IPS-15b (cell line): ENCODE data around the gene PGS1.

Experiments used
- H3K27me3 ChIP-seq: one replicate; pipeline ENCODE4 v1.6.1; 2013; ENCODE audit warnings: low read length; ENCODE audit not compliant: control insufficient read depth, insufficient read depth
- H3K36me3 ChIP-seq: one replicate; pipeline ENCODE4 v1.6.1; 2013; ENCODE audit warnings: low read length; ENCODE audit not compliant: control insufficient read depth, insufficient read depth
- H3K4me1 ChIP-seq: one replicate; pipeline ENCODE4 v1.6.1; 2013; ENCODE audit warnings: mild to moderate bottlenecking, low read length; ENCODE audit not compliant: control insufficient read depth, insufficient read depth
- H3K4me3 ChIP-seq: one replicate; pipeline ENCODE4 v1.5.1; 2013; ENCODE audit warnings: low read depth, low read length
- H3K9ac ChIP-seq: one replicate; pipeline ENCODE4 v1.6.1; 2013; ENCODE audit warnings: low read depth, mild to moderate bottlenecking, low read length
- H3K9me3 ChIP-seq: one replicate; pipeline ENCODE4 v1.6.1; 2013; ENCODE audit warnings: mild to moderate bottlenecking, low read length; ENCODE audit not compliant: control insufficient read depth, insufficient read depth

Gene PGS1

DNA sequence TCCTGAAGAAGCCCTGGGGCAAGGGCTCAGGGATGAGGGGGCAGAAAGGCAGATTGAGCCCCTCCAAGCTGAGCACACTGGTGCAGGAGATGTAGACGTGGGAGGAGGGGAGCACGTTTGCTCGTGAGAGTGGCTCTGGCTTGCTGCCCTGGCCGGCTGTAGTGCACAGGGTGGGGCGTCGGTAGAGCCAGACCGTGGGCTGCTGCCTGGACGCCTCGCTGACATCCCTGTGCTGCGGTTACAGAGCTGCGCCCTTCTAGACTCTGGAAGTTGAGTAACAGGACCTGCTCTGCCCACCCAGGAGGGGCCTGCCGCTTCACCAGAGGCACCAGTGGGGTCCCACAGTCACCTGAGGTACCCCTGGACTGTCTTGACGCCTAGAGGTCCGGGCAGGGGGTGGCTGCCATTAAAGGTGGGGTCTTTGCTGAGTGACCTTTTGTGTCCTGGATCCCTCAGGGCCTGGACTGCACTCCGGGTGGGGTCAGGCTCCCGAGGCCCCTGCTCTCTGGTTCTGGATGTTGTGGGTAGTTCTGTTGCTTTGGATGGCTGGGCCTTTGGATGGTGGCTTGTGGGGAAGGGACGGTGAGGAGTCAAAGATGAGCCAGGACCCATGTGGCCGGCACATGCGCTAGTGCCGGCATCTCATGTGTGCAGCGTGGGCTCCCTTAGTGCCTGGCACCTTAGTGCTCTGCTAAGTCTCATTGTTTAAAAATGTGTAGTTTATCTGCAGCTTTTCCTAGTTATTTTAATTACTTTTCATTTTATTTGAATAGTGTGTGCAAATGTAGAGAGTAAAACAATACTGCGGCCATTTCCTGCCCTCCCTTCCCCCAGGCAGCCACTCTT is 41.7 kb downstream of the PGS1 start:
- Histone ChIP-seq H3K9me3 (no peaks in the 10 kb centered on the region), H3K4me3 (no peak overlapping the region), H3K9ac (no peak overlapping the region), H3K27me3 (no peaks in the 10 kb centered on the region), H3K36me3 (peaks cover 55% of the 10 kb centered on the region), H3K4me1 (no peaks in the 10 kb centered on the region)

DNA sequence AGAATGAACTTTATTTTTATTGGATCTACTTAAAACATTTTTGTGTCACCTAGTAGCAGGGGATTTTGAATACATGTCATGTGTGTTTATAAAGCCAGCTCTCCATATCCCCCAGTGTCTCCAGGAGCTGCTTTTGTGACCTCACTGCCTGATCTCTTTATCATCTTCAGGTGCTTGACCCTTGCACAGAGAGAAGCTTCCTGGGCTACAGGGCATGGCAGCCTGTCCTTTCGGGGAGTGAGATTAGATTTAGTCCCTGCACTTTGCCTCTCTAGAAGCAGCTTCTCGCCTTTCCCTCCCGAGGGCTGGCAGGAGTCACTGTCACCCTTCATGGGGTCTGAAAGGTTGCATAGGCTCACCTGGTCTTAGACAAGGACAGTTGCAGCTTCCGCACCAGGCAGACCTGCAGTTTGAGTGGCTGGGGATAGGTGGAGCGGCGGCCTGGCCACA is 42.7 kb downstream of the PGS1 start:
- H3K9ac ChIP-seq: no peak overlapping the region
- H3K4me1 ChIP-seq: no peaks in the 10 kb centered on the region
- H3K27me3 ChIP-seq: no peaks in the 10 kb centered on the region
- H3K4me3 ChIP-seq: no peak overlapping the region
- no peaks in the 10 kb centered on the region for H3K9me3 ChIP-seq
- peaks cover 55% of the 10 kb centered on the region for H3K36me3 ChIP-seq

DNA sequence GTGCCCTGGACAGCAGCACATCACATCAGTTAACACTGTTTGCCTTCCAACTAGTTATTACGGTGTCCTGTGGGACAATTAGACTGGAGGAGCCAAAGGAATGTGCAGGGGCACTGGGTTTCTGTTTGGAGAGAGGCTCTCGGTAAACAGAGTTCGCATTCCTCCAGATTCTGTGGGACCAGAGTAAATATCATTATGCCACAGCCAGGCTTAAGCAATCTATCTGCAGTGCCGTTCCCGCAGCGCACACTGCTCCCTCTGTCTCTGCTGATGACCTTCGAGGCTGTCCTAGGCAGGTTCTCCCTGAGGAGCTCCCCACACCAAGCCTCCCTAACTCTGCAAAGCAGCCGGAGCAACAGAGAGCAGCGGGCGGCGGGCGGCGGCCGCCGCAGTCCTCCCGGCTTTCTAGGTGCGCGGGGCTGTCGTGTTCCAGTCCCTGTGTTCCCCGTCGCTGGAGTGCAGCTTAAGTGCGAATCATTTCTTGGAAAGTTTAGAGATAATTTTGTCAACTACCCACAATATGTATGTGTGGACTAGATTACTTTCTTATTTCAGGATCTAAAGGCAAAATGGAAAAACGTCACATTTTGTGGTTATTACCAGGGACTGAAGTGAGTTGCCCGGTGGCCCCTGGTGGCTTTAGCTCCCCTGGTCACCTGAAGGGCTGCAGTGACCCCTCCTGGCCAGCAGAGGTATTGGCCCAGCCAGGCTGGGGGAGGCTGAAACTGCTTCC is 43.3 kb downstream of the PGS1 start:
- peaks cover 53% of the 10 kb centered on the region for H3K36me3 ChIP-seq
- no peak overlapping the region for H3K4me3 ChIP-seq
- no peaks in the 10 kb centered on the region for H3K9me3 ChIP-seq
- H3K9ac ChIP-seq: no peak overlapping the region
- no peaks in the 10 kb centered on the region for H3K27me3 ChIP-seq
- no peaks in the 10 kb centered on the region for H3K4me1 ChIP-seq

DNA sequence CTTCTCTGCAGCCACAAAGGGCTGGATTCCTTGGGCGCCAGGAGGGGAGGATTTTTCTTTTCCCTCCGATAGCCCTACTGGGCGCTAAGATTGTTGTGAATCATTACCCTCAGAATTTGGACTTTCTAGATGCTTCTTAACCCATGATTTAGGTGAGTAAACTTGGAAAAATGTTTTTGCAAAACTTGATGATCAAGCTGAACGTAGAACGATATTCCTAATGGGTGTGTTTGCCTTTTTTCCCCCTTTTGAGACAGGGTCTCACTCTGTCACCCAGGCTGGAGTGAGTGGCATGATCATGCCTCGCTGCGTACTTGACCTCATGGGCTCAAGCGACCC is 43.8 kb downstream of the PGS1 start:
- Histone ChIP-seq H3K36me3 (peaks cover 52% of the 10 kb centered on the region), H3K27me3 (no peaks in the 10 kb centered on the region), H3K4me3 (no peak overlapping the region)

DNA sequence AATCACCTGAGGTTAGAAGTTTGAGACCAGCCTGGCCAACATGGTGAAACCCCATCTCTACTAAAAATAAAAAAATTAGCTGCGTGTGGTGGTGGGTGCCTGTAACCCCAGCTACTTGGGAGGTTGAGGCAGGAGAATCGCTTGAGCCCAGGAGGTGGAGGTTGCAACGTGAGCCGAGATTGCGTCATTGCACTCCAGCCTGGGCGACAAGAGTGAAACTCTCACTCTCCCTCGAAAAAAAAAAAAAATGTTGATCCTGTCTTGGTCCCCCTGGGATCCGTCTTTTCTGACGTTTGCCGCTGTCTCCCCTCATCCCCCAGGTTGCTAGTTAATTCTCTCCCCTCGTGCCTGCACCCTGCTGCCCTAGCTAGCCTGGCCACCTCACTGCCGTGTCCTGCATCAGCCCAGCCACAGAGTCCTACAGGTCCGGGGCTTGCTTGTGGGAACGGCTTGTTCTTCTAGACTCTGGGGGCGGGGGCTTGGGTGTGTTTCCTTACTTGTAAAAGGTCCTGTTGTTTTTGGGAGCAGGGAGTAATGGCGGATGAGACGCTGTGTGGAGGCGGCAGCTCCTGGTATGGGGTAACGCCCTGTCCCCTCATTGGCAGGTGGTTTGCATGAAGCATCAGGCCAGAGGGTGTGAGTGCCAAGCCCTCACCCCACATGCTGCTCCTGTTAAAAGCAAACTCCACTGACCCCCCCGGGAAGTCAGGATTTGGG is 44.6 kb downstream of the PGS1 start:
- no peaks in the 10 kb centered on the region for H3K9me3 ChIP-seq
- peaks cover 49% of the 10 kb centered on the region for H3K36me3 ChIP-seq
- H3K4me3 ChIP-seq: no peak overlapping the region
- no peaks in the 10 kb centered on the region for H3K4me1 ChIP-seq
- no peaks in the 10 kb centered on the region for H3K27me3 ChIP-seq
- H3K9ac ChIP-seq: no peak overlapping the region

More for the DNA sequence above, 43.8 kb downstream of the PGS1 start:
- no peak overlapping the region for H3K9ac ChIP-seq
- no peaks in the 10 kb centered on the region for H3K9me3 ChIP-seq
- no peaks in the 10 kb centered on the region for H3K4me1 ChIP-seq

DNA sequence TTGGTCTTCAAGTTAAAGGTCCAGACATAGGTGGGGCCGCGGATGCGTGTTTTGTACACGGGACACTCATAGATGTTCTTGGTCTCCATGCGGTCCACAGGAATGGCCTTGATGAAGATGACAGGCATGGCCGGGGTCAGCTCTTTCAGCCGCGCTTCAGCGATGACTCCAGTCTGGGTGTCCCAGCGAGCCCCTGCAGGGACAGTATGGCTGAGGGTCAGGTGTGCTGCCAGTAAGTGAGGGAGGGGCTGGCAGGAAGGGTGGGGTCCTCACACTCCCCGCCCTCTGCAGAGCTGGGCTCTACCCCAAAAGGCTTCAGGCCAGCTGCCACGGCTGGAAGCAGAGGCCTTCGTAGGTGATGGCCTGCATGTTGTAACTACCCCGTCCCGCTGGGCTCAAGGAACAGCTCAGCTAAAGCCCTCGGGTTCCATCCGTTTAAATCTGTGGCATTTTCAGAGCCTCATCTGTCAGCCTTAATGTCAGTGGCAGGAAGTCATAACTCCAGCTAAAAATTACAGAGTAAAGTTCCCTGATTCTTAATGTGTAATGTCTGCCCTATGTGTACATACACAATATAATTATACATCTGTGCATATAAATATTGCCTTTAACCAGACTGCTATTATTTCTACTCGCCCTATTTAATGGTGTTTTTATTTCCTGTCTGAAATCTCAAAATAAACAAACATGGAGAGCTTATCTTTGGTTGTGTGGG is 45.7 kb downstream of the PGS1 start:
- no peak overlapping the region for H3K4me3 ChIP-seq
- no peak overlapping the region for H3K9ac ChIP-seq
- peaks cover 48% of the 10 kb centered on the region for H3K36me3 ChIP-seq
- no peaks in the 10 kb centered on the region for H3K4me1 ChIP-seq
- no peaks in the 10 kb centered on the region for H3K27me3 ChIP-seq
- H3K9me3 ChIP-seq: no peaks in the 10 kb centered on the region

DNA sequence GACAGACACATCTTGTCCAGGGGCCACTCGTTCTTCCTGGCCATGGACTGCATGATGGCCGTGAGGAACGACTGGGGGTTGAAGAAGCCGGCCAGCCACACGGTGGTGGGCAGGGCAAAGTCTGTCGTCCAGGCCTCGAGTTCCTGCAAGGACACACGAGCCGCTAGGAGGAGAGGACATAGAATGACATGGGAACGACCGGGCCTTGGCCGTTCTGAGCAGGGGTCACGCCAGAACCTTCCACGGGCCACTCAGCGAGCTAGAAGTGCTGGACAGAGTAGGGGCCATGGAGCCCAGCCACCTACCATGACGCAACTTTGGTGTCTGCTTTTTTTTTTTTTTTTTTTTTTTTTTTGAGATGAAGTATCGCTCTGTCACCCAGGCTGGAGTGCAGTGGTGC is 47.0 kb downstream of the PGS1 start:
- Histone ChIP-seq H3K4me3 (no peak overlapping the region), H3K36me3 (peaks cover 40% of the 10 kb centered on the region), H3K9ac (no peak overlapping the region), H3K27me3 (no peaks in the 10 kb centered on the region), H3K4me1 (no peaks in the 10 kb centered on the region), H3K9me3 (no peaks in the 10 kb centered on the region)

DNA sequence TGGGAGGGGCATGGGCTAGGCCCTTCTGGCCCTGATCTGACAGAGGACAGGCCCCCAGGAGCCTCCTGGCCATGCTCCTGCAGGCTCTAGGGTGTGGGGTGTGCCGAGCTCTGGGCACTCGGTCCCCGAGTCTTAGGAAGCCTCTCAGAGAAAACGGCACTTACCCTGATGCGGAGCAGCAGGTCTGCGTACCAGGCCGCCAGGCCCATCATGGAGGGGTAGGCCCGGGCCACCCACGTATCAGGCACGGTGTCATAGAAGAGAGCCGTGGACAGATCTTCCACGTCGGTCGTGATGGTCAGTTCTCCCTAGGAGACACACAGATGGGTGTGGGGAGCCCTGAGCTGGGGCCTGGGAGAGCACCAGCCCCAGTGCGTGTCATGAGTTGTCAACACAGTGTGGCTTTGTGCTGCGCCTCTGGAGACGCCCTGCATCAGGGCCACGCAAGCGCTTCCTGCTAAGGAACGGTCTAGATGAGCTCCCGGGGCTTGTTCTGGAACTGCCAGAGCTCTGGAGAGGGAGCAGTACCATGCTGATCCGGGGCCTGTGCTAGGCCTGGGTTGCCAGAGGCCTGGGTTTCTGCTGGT is 47.9 kb downstream of the PGS1 start:
- H3K36me3 ChIP-seq: peaks cover 38% of the 10 kb centered on the region
- peaks cover under 1% of the 10 kb centered on the region for H3K4me1 ChIP-seq
- no peaks in the 10 kb centered on the region for H3K27me3 ChIP-seq
- H3K4me3 ChIP-seq: no peak overlapping the region
- H3K9me3 ChIP-seq: no peaks in the 10 kb centered on the region
- no peak overlapping the region for H3K9ac ChIP-seq

DNA sequence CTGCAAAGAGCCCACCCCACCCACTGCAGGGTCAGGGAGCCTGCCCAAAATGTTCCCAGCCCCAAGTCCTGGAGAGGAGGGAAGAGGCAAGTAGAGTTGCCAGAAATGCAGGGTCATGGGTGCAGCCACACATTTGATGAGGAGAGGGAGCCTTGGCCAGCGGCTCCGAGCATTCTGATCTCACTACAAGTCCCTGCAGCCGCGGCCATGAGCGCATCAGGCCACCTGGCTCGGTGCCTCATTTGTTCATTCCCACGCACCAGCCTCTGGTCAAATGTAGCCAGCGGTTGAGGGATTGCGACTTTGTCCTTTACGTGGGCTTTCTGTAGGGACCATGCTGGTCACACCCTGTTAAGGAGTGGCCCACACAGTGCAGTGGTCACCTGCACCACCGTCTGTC is 48.7 kb downstream of the PGS1 start:
- Histone ChIP-seq H3K9ac (no peak overlapping the region), H3K4me1 (peaks cover 2% of the 10 kb centered on the region), H3K4me3 (no peak overlapping the region), H3K9me3 (no peaks in the 10 kb centered on the region), H3K27me3 (no peaks in the 10 kb centered on the region), H3K36me3 (peaks cover 38% of the 10 kb centered on the region)

DNA sequence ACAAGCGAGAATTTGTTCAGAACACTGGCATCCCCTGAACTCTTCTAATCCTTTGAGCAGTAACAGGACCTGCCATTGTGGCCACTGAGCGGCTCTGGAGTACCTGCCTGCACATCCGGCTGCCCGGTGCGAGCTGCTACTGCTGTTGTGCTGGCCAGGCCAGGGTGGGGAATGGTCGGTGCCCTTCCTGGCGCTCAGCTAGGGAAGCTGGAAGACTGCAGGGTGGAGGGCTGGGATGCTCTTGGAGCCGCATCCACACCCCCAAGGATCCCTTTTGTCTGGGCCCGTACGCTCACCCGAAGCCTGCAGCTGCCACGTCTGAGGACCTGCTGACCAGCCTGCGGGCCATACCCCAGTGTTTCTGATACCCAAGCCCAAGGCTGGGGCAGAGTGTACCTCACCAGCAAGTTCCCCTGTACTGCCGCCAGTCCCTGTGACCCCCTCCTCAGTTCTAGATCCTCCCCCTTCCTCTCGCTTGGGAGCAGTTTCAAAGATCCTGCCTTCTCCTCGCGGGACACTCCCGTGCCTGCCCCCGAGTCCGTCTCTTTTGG is 49.7 kb downstream of the PGS1 start:
- H3K27me3 ChIP-seq: no peaks in the 10 kb centered on the region
- H3K4me1 ChIP-seq: peaks cover 2% of the 10 kb centered on the region
- H3K9ac ChIP-seq: no peak overlapping the region
- H3K4me3 ChIP-seq: no peak overlapping the region
- H3K9me3 ChIP-seq: no peaks in the 10 kb centered on the region
- peaks cover 35% of the 10 kb centered on the region for H3K36me3 ChIP-seq
